GM23248 (cell line): Measurements from ENCODE around the gene MBNL1.

ENCODE experiments used
- EZH2 ChIP-seq: fragments of 200-600 bp; sonication (generic); IDR thresholded peaks from 2 replicates; pipeline ENCODE4 v1.6.1; 2018; ENCODE audit warnings: antibody characterized with exemption, mild to moderate bottlenecking; ENCODE audit not compliant: insufficient read depth, poor library complexity, severe bottlenecking
- EZH2phosphoT487 ChIP-seq: fragments of 200-600 bp; sonication (generic); IDR thresholded peaks from 2 replicates; pipeline ENCODE4 v1.6.1; 2018; ENCODE audit warnings: antibody characterized with exemption, moderate library complexity, mild to moderate bottlenecking, low read depth; ENCODE audit not compliant: insufficient read depth

DNA sequence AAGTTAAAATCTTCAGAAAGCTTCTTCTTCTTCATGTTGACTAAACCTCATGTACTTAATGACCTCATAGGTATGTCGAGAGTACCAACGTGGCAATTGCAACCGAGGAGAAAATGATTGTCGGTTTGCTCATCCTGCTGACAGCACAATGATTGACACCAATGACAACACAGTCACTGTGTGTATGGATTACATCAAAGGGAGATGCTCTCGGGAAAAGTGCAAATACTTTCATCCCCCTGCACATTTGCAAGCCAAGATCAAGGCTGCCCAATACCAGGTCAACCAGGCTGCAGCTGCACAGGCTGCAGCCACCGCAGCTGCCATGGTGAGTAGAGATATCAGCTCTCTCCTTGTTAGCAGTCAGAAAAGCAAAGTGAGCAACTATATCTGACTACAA, 176.5 kb downstream of the MBNL1 start:
- no peak for TF ChIP-seq EZH2
- no peak for TF ChIP-seq EZH2phosphoT487
